CD4-positive, alpha-beta T cell treated with Interleukin-15 for 4 hours (primary cell): ENCODE data around the gene TNFRSF12A.

Experiments used
- DNase-seq: peaks from one replicate; pipeline ENCODE4 v3.0.0-alpha.2; 2020; ENCODE audit warnings: low spot score

Gene TNFRSF12A

DNA sequence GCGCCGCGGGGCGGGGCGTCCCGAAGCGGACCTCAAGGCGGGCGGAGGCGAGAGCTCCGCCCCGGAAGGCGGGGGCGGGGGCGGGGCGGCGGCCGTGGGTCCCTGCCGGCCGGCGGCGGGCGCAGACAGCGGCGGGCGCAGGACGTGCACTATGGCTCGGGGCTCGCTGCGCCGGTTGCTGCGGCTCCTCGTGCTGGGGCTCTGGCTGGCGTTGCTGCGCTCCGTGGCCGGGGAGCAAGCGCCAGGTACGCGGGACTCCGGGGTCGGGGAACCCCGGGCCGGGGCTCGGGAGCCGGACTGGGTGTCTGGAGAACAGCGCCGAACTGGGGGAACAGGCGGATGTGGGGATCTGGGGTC, at the start of gene TNFRSF12A:
Gene TNFRSF12A, plus strand, starts transcription at position 122 of the 357 bp plus-strand sequence. Its CDS starts 30 bp downstream, at position 152.
- DNase-seq, result peak; percentile 65

GRCh38 chr16:2970563-2970962, 49.6 kb upstream of the TNFRSF12A start:
- DNase-seq, result no peak

- DNase-seq, result no peak
Observed at GRCh38 chr16:2971134-2971984, 48.8 kb upstream of the TNFRSF12A start.

GRCh38 chr16:2971985-2972784, 48.0 kb upstream of the TNFRSF12A start:
- DNase-seq, result no peak

DNA sequence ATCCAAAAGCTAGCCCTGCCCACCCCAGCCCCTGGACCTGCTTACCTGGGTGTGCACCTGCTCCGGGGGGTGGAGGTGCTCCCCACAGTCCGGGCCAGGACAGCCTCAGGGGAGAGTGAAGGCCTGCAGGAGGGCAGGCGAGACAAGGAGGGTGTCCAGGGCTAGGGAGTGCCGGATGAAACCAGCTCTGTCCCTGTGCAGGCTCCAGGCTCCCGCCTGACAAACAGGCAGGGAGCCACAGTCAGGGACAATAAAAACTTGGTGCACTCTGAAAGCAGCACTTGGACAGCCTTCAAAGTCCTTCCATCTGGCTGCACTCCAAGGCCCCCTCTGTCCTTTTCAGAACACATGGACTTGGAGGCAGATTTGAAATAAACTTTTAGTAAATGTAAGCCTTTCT, 47.1 kb upstream of the TNFRSF12A start:
- no peak for DNase-seq

DNA sequence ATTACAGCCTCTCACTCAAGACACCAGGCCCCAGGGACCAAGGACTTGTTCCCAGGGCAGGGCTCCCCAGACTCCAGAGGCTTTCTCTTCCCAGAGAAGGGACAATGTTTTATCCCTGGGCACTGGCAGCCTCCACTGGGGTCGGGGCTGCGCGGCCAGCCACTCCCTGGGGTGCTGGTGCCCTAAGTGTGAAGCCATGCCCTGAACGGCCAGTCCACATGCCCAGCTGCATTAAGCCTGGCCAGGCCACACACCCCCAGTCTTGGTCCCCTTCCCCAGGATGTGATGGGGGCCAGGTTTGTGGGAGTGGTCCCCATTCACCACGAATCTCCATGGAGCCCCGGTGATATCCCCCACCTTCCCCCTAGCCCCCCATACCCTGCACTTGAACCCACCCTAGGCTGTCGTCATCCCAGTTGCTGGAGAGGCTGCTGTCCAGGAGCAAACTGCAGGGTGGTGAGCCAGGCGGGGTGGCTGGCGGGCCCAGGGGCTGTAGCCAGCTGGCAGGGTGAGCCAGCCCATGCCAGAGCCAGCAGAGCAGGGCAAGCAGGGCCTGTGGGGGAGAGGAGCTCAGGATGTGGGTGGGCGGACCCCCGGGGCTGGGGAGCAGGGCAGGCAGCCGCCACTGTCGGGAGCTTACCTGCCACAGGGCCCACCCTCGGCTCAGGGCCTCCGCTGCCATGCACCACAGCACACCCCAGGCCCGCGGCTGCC, 46.4 kb upstream of the TNFRSF12A start:
- no peak for DNase-seq

GRCh38 chr16:2974319-2975056, 45.7 kb upstream of the TNFRSF12A start:
- no peak for DNase-seq

- no peak for DNase-seq
Observed at GRCh38 chr16:2975161-2975795, 44.9 kb upstream of the TNFRSF12A start.

- no peak for DNase-seq
Observed at GRCh38 chr16:2976201-2976600, 44.0 kb upstream of the TNFRSF12A start.

DNA sequence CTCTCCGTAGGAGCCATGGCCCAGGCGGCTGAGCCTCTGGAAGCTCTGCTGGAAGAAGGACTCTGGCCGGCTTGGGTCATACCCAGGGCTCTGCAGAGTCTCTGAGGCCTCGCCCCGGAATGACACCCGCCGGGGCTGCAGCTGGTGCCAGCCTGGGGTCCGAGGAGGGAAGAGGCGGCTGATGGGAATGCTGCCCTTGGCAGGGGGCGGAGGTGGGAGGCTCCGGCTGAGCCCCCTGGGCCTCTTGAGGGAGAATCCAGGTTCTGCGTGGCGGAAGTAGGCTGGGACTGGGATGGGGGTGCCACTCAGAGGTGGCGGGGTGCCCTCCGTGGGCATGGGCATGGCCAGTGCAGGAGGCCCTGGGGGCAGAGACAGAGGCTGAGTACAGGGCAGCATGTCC, 43.5 kb upstream of the TNFRSF12A start:
- no peak for DNase-seq

DNA sequence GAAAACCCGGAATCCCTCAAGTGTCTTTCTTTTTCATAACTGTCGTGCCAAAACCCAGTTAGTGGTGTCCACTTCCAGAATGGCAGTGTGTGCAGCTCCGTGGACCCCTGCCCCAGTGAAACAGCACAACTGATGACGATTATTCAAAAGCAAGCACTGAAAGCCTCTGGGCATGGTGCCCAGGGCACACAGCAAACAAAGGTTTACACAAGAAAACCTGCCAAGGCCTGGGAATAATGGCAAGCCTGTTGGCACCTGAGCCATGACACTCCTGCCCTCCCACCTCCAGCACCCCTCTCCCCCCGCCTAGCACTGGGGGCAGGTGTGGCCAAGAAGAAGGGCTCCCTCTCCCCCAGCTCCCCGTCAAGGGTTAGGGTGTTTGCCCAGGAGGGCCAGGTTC, 42.7 kb upstream of the TNFRSF12A start:
- DNase-seq, result no peak

DNA sequence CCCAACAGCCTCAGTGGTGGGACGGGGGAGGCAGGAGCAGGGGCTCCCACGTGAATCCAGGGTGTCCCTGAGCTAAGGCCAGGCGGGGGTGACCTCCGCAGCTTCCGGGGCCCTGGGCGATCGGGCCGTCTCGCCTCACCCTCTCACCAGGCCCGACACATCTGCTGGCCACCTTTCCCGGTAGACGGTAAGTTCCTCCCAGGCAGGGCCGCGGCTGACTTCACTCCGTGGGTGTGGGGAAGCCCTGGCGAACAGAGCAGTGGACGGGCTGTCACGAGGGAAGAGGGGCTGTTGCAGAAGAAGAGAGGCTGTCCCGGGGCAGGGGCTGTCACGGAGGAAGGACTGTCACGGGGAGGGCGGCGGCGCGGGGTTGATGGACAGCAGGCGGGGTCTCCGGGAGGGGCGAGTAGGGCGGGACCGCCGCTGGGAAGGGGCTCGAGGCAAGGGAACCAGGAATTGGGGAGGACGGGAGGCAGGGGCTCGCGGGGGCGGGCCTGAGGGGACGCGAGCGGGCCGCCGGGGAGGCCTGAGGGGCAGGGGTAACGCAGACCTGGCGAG, 40.4 kb upstream of the TNFRSF12A start:
- DNase-seq, result no peak

GRCh38 chr16:2980227-2981176, 39.7 kb upstream of the TNFRSF12A start, which contains the start of gene PKMYT1:
PKMYT1 (minus strand) TSS chr16:2980446; CDS start chr16:2979657, 789 bp downstream.
- peak; percentile 94 for DNase-seq

DNA sequence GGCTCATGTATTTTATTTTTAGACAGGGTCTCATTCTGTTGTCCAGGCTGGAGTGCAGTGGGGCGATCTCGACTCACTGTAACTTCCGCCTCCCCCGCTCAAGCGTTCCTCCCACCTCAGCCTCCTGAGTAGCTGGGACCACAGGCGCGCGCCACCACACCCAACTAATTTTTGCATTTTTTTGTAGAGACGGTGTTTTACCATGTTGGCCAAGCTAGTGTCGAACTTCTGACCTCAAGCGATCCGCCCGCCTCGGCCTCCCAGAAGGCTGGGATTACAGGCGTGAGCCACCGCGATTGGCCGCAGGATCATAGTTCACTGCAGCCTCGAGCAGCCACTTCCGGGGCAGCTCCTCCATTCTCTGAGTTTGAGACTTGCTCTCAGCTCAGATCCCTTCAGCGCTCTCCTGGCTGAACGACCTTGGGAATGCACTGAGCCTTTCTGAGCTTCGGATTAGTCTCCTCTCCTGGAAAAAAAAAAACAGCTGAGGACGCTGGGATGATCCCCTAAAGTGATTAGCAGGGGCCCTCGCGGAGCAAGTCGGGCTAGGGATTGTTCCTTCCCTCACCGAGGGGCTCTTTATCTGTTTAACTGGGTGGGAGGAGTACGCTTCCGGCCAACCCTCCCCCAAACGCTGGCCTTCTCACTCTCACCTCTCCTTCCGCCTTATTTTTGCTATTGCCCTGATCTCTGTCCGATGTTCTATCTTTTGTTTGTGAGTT, 38.8 kb upstream of the TNFRSF12A start:
- DNase-seq, result no peak

DNA sequence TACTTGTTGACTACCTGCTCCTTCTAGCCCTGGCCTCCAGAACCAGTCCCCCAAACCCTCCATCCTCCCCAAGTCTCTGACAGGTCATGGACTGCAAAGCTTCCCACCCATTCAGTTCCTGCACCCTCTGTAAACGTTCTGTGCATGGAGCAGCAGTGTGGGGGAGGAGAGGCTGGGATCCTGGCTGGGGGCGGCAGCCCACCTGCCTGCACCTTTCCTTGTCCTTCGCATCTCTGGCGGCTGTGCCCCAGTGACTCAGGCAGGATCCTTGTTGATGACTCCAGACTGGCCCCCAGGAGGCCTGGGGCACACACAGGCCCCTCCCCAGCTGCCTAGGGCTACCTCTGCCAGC, 38.3 kb upstream of the TNFRSF12A start:
- DNase-seq, result no peak

- no peak for DNase-seq
Observed at GRCh38 chr16:2982402-2982801, 37.8 kb upstream of the TNFRSF12A start.

DNA sequence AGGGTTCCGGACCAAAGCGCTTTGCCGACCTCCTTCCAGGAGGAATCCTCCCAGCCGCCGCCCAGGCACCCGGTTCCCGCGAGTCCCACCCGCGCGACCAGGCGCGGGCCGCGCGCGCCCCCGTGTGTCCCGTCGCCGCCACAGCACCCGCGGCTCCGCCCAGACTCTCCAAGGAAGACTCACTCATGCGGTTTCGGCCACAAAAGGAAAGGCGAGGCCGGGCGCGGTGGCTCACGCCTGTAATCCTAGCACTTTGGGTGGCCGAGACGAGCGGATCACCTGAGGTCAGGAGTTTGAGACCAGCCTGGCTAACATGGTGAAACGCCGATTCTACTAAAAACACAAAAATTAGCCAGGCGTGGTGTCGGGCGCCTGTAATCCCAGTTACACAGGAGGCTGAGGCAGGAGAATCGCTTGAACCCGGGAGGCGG, 36.4 kb upstream of the TNFRSF12A start:
- DNase-seq, result peak; percentile 71

DNA sequence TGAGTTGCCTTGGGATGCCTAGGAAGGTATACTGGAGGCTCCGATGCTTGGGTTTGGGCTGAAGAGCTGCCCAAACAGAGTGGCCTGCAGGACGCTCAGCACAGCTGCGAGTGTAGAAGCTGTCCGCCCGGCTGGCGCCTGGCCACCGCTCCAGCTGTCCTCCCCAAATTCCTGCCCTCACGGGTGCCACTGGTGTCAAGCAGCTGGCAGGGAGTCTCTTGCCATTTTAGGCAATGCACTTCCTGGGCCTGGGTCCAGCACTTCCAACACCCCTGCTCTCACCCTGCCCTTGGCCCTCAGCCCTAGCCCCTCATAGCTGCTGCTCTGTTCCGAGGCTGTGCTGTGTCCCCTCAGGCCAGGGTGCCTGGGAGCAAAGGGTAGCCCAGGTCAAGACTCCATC, 34.7 kb upstream of the TNFRSF12A start:
- DNase-seq, result no peak

GRCh38 chr16:2985893-2986355, 34.2 kb upstream of the TNFRSF12A start:
- no peak for DNase-seq
